NCI-H524 (cell line): Measurements from ENCODE around the gene NCAPD2.
"Not testable (repeated sequence)": the region's sequence is repeated elsewhere in the genome, so short reads cannot be mapped to it uniquely, and the experiment has no call there.

Experiments
- DNase-seq, 2 experiments: peaks; one replicate each; lab custom pipeline; 2025; lab: John Stamatoyannopoulos, UW

The NCAPD2 gene

DNA sequence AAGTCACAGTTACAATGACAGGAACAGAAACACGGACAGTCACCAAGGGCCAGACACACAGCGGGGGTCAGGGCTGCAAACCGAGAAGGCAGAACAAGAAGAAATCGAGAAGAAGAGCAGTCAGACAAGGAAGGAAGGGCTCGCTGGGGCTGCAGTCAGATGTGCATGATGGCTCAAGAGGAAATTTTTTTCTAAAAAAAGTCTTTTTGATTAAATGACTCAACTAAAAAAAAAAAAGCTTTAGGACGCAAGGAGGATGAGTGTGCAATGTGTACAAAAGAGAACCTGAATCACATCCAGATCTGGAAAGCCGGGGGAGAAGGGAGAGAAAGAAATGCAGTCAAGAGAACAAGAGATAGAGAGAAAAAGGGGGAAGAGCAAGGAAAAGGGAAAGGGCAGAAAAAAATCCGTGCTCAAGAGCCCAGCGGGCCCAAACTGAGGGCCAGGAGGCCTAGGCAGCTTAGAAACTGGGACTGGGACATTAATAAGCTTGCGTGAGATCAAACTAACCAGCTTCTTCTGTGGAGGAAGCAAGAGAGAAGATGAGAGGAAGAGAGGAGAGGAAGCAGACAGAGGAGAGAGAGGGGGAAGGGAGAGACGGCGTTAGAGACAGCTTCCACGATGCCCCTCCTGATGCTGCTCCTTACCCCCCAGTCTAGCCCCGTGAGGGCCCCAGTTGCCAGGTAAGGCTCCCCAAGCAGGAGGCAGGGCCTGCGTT lies 55.2 kb downstream of the NCAPD2 start:
- DNase-seq, result no peak

DNA sequence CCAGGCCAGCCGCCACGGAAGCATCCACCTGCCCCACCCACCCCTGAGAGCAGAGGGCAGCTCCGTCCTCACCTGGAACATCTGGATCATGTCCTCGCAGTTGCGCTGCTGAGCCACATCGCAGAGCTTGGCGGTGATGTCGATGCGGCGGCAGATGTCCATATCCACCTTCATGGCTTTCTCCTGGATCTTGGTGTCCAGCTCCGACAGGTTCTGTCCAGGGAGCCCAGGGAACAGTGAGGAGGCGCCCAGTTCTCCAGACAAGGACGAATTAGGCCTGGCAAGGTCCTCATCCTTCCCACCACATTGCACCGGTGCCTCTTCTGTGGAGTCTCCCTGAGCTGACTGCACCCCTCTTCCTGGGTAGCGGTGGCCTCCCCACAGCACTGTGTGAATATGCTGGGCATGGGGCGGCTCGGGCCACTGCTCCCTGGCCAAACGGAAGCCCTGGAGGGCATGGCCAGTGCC lies 55.8 kb downstream of the NCAPD2 start:
- DNase-seq, result no peak

DNA sequence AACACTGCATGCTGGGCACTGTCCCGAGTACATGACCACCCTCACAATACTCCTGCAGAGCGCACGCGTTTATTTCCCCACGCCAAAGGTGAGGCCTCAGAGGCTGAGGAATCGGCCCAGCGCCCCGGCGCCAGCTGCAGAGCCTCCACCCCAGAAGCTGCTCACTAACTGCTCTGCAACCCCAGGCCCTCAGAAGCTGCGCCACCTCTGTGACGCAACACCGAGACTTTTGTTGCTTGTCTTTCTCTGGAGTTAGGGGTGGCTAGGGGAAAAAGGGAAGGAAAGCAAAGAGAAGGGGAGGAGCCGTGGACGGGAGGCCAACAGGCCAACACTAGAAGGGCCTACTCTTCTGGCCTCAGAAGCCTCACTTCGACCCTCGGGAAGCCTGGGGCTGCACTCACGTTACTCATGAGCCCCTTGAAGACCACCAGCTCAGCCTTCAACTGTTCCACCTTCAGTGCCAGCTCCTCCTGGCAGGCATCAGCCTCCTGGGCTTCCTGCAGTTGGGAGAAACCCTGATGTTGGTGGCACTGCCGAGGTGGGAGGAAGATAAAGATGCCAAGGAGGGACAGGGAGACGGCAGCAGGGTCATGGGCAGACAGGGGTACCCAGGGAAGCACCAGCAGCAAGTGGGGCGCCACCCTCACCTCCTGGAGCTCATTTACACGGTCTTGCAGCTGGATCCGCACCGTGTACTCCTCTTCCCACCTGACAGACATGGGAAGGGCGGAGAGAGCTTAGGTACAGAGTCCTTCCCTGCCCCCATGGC lies 56.6 kb downstream of the NCAPD2 start:
- no peak for DNase-seq

DNA sequence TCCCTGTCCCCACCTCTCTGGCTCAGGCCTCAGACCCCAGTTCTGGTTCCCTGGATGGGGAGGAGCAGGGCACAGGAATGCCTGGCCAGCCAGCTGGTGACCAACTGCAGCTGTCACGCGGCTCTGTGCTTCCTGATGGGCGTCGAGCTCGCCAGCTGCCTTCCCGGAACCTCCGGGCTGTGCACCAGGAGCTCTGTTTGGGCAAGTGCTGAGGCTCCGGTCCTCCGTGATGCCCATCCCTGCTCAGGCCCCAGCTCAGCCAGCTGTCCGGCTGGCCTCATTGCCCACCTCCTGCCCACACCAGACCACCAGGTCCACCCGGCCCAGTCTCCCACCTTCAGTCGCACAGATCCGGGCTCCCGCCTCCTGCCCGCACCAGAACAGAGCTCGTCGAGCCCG lies 57.2 kb downstream of the NCAPD2 start:
- no peak for DNase-seq

DNA sequence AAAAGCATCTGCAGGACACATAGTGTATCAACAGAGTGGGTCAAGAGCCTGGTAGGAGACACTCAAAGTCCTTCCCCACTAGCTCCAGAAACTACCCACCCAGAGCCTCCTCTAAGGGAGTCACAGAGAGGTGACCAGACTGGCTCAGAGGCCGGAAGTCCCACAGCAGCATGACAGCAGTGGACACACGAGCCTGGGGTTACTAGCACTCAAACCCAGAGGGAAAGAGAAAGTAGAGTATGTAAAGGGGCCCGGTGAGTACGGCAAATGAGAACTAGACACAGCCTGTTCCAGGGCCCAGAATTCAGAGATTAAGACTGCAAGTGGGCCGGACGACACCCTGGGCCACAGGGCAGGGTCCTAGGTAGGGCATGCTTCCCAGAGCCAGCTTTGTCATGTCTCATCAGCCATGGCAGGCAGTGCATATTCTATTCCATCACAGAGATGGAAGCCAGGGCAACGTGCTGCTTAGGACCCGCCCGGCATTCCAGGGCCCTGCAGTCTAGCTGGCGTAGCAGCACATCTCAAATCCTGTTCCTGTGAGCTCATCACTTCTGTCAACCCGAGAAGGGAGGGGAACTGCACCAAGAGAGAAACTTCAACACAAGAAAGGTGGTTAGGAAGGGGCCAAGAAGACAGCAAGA lies 57.7 kb downstream of the NCAPD2 start:
- no peak for DNase-seq

DNA sequence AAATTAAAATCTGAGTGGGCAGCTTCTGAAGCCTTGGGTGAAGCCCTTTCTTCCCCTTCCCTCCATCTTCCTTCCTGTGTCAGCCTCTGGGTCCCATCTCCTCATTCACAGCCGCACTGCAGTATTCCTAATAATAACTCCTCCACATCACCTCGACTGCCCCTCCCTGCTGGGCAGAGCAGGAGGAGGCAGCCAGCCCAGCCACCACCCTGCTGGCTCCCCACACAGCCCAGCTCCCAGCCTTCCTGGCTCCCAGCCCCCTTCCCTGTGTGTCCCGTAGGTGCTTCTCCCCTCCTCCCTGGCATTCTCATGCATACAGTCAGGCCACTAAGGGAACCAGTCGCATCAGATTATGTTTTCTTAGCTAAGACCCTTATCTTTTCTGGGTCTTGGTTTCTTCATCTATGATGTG lies 58.2 kb downstream of the NCAPD2 start:
- no peak for DNase-seq

DNA sequence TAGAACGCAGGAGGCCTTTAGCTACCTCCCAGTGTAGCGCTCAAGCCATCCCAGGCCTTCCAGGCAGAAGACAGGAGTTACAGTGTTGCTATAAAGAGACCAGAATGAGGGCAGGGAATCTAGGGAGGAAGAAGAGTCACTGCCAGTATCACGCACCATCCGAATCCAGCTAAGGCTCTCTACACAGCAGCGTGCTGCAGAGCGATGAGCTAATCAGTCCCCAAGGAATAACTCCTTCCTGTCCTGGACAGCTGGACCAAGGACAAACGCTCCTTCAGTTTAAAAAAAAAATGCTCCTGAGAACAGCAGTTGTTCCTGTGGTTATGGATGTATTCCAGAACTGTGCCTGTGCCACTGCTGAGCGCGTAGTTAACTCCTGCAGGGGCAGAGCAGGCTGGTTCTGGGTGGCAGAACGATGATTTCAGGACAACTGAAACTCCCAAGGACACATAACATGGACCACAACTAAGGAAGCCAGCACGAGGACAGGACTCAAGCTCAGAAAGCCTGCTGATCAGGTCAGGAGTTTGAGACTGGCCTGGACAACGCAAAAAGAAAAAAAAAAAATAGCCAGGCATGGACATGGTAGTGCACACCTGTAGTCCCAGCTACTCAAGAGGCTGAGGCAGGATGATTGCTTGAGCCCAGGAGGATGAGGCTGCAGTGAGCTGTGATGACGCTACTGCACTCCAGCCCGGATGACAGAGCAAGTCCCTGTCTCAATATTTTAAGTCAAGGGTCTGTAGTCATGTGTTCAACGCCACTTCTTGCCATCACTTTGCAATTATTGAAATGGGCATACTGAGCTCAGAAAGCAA lies 59.4 kb downstream of the NCAPD2 start:
- DNase-seq, result peak; percentile 10 to 63

DNA sequence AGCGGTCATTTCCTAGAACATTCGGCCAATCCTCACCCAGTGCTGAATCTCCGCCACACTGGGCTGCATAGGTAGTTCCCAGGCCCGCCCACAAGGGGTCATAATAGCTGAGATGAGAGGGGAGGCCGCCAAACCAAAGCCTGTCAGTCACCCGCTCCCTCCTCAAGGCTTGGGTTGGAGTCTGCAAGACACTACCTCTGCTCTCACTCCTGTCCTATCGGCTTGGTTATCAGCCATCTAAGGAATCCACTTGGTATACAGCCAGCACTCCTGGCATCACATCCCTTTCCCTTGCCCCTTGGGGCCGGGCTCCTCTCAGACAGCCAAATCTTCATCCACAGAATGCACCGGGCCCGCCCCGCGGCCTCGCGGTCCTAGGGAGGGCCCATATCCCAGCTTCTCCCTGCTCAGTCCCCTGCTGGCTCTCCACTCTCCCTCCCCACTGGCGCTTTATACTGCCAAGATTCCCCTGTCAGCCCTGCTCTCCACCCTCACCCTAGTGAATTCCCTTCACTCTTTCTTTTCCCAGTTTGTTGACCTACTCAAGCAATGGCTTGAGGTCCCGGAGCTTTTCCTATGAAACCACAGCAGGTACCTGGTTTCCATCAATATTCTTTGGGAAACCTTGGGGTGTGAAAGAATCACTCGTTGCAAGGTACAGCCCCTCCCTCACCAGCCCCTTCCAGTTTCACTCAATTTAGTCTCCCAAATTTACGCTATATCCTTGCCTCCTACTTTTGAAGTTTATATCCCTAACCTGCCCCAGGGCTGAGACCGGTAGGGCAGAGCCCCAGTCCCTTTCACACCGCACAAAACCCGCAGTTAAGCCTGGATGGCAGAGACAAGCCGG lies 60.5 kb downstream of the NCAPD2 start:
- DNase-seq, result peak; percentile 11 to 64

DNA sequence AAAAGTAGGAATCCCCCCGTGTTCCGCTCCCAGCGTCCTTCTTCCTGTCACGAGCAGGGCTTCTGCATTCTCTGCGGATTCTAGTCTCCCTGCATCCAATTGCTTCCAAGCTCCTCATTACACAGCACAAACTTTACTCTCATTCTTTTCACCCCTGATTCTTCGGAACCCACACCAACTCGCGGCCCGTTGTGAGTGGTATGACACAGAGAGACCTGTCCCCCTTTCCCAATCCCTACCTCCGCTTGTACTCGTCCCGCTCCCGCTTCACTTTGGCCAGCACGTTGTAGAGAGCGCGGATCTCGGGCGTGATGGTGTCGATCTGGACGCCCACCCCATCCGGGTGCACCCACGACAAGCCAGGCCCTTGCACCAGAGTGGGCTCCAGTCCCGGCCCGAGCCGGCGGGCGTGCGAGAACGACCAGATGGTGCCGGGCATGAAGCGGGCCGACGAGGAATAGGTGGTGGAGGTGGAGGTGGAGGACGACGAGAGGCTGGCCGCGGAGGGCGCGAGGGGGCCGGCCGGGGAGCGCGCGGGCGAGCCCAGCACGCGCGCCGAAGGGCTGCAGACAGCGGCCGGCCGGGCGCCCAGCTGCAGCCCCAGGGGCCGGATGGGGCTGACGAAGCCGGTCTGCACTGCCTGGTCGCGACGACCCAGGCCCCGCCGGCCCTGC lies 61.3 kb downstream of the NCAPD2 start:
- no peak for DNase-seq

DNA sequence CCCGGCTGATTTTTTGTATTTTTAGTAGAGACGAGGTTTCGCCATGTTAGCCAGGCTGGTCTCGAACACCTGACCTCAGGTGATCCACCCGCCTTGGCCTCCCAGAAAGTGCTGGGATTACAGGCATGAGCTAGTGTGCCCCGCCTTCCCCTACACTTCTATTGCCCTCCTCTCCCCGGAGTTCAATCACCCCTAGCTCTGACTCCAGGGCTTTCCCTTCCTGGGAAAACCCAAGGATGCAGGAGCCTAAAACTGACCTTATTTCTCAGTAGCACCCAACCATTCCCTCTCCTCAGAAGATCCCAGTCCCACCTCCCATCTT lies 62.6 kb downstream of the NCAPD2 start:
- DNase-seq, result not testable (repeated sequence)

DNA sequence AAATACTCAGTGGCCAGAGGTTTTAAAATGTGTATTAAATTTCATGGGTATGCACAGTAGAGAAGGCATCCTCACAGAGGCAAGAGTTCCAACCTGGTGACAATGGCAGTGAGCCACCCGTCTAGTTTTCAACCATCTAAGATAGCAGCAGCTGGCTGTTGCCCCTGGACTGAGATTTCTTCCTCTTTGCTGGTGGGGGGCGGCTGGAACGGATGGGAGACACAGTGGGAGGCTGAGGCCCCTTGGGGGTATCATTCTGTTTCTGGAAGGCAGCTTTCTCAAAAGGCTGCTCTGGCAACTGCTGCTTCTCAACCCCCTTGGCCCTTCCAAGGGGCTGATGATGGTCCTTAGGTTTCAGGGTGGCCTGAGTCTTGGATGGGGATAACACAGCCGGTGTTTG lies 63.0 kb downstream of the NCAPD2 start:
- no peak for DNase-seq

DNA sequence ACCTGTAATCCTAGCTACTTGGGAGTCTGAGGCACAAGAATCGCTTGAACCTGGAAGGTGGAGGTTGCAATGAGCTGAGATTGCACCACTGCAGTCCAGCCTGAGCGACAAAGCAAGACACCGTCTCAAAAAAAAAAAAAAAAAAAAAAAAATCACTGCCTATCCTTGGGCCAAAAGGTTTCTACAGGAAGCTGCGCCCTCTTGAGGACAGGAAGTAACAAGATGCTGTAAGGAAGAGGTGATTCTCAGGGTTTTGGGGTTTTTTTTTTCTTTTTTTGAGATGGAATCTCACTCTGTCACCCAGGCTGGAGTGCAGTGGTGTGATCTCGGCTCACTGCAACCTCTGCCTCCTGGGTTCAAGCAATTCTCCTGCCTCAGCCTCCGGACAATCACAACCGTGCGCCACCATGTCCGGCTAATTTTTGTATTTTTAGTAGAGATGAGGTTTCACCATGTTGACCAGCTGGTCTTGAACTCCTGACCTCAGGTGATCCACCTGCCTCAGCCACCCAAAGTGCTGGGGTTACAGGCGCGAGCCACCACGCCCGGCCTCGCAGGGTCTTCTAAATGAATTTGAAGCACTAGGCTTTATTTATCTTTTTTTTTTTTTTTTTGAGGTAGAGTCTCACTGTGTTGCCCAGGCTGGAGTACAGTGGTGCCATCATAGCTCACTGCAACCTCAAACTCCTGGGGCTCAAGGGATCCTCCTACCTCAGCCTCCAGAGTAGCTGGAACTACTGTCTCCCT lies 64.3 kb downstream of the NCAPD2 start:
- DNase-seq, result peak in 1 of 2 experiments; percentile 26

DNA sequence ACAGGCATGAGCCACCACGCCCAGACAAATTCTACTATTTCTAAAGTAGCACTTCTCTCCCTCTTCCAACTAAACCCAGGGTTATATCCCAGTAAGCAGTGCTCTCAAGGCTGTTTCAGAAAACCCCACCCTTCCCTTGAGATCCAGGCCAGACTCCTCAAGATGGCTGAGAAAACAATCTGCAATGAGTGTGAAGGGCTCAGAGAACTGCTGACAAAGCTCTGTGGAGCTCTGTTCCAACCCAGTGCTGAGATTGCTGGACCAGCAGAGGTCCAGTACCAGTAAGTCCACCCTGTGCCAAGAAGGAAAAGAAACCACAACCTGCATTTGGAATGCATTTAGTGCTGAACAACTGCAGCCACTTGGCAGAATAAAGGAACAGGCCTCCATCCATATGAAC lies 65.6 kb downstream of the NCAPD2 start:
- no peak for DNase-seq

DNA sequence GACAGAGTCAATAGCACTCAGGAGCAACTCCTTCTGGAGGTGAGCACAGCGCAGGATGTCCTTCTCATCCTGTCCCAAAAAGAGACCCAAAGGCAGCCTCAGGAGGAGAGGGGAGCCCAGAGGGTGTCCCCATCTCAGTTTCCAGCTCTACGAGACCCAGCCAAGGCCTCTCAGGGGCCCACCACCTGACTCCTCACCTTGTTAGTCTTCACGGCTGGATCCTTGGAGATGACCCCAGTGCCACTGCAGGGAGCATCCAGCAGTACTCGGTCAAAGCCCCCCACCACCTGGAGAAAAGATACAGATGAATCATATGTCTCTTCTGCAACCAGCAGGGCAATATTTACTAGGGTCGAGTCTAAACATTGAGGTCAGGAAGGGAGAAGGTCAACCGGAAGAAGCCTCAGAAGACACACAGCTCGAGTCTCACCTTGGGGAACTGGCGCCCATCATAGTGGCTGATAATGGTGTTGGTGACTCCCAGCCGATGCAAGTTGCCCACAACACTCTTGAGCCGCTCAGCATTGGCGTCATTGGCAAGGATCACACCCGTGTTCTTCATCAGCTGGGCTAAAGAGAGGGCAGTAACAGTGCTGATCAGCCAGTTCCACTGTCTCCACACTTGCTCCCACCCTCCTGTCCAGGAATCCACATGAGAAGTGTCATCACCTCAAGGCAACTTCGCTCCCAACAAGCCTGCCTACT lies 66.8 kb downstream of the NCAPD2 start:
- DNase-seq, result no peak

DNA sequence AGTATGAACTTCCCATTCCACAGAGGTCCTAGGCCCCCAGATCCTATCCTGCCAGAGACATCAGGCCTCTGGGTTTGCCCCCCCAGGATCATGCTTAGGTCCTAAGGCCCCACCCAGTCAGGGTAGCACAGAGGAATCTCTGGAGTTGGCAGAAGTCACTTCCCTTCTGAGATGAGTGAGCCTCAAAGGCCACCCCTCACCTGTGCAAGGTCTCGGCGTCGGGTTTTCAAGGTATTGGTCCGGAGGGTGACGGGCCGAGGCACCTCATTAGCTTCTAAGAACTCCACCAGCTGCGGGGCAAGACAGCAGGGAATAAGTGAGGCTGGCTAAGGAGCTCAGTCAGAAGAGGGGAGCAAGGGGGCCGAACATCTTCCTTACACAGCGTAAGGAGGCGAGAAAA lies 69.0 kb downstream of the NCAPD2 start:
- DNase-seq, result no peak

DNA sequence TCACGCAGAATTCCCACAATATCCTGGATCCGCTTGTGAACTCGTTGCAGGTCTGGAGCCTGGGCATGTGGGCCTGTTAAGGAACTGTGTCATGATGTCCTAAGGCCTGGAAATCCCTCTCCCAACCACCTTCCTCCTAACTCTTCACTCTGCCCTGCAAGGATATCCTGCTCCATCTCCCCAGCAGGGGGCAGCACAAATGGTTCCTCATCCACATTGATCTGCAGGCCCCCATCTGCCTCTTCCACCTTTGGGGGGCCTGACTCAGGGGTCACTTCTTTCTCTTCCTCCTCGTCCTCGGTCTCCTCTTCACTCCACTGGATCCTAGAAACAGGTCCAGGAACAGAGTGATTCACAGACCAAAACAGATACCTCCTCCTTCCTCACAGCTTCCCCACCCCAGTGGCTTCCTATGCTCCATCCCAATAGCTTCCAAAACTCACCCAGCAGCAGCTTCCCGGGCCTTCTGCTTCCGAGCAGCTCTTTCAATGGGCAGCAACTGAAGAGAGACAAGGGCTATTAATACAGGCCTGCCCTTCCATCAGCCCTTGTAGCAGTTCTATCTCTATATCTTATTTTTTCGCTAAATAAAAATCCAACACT lies 69.6 kb downstream of the NCAPD2 start:
- DNase-seq, result peak; percentile 5 to 34

DNA sequence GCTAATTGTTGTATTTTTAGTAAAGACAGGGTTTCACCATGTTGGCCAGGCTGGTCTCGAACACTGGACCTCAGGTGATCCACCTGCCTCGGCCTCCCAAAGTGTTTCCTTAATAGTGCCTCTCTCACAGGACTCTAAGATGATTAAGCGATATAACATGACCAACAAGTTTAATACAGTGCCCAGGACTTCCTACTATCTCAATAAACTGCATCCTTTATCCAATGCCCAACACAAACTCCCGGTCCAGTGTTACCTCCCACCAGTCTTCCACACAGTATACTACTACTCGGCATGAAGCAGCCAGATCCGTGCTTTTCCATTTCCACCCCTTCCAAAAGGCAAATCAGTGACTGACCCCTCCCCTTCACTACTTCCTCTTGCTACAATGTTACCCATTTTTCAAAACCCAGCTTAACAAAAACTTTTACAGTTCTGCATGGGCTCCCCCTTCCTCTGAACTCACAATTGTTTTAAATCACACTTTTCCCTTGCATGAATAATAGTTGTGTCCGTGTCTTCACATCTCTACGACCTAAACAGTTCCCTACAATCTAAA lies 73.3 kb downstream of the NCAPD2 start:
- DNase-seq, result no peak

DNA sequence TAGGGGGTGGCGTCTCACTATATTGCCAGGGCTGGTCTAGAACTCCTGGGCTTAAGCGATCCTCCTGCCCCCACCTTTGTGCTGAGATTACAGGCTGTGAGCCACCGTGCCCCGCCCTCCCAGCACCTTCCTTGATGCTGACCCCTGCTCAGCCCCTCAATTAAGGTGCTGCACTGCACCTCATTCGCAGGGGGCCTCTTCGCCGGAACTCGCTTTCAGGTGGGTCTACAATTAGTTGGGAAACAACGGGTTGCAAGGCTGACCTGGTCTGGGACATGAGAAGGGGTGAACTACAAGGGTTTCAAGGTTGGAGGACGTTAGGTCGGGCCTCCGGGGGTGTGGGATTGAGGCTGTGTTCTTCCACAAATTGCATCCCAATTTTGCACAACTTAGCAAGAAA lies 75.4 kb downstream of the NCAPD2 start:
- no peak for DNase-seq

DNA sequence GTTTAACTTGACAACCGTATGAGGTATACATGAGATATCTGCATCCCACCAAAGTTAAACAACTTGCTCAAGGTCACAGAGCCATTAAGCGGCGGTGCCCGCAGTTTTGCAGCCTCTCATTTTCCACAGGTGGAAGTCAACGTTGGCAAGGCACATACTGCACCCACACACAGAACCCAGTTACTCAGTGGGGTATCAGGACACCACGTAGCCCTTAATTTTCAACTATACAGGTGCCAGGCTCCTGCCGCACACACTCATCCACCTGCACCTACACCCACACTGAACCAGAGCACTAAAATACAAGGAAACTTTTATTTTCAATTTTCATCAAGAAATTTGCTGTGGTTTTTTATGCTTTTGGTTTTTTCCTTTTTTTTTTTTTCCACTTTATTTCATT lies 75.9 kb downstream of the NCAPD2 start:
- no peak for DNase-seq
